Type B pancreatic cell (in vitro differentiated cells): ENCODE data around the gene RAI1. TPM values are rescaled to one million over a fixed set of nuclear protein-coding genes. Genes with fewer than 3 reads are reported as not detected.

Source experiments
- DNase-seq: peaks from one replicate; pipeline ENCODE4 v3.0.0; 2021; ENCODE audit warnings: mixed read lengths; ENCODE audit not compliant: unreplicated experiment; ENCODE audit errors: extremely low spot score
- H3K27ac Mint-ChIP-seq: 2 replicates; pipeline ENCODE4 v1.8.0; 2021; ENCODE audit warnings: mild to moderate bottlenecking, mixed read lengths
- H3K27me3 Mint-ChIP-seq: 2 replicates; pipeline ENCODE4 v1.8.0; 2021; ENCODE audit warnings: mixed read lengths
- H3K36me3 Mint-ChIP-seq: 2 replicates; pipeline ENCODE4 v1.8.0; 2021; ENCODE audit warnings: mixed read lengths
- H3K4me1 Mint-ChIP-seq: one replicate; pipeline ENCODE4 v1.8.0; 2021; ENCODE audit warnings: mixed read lengths; ENCODE audit not compliant: unreplicated experiment
- H3K4me3 Mint-ChIP-seq: 2 replicates; pipeline ENCODE4 v1.8.0; 2021; ENCODE audit warnings: mild to moderate bottlenecking, mixed read lengths
- H3K9me3 Mint-ChIP-seq: 2 replicates; pipeline ENCODE4 v1.8.0; 2021; ENCODE audit warnings: mixed read lengths
- total RNA-seq: library from RNA; stranded (reverse); gene quantifications from 2 replicates; pipeline ENCODE4 v1.2.1, GENCODE V29; 2021; ENCODE audit warnings: low replicate concordance
- TF ChIP-seq, protein P1 (sequence below): fragments of 200-600 bp; sonication (generic); conservative IDR thresholded peaks from 2 replicates; pipeline ENCODE4 v1.5.0; 2021; ENCODE audit warnings: antibody characterized with exemption, mild to moderate bottlenecking

RAI1 gene
- total RNA-seq, 1 donor from 2014 or later: 61.1 TPM

- no peaks in the 10 kb centered on the region for H3K27me3 Mint-ChIP-seq
- DNase-seq: no peak
- H3K9me3 Mint-ChIP-seq: no peaks in the 10 kb centered on the region
- peaks cover 46% of the 10 kb centered on the region for H3K4me1 Mint-ChIP-seq
- H3K4me3 Mint-ChIP-seq: peak overlapping the region; percentile 85
- TF ChIP-seq, protein P1, sequence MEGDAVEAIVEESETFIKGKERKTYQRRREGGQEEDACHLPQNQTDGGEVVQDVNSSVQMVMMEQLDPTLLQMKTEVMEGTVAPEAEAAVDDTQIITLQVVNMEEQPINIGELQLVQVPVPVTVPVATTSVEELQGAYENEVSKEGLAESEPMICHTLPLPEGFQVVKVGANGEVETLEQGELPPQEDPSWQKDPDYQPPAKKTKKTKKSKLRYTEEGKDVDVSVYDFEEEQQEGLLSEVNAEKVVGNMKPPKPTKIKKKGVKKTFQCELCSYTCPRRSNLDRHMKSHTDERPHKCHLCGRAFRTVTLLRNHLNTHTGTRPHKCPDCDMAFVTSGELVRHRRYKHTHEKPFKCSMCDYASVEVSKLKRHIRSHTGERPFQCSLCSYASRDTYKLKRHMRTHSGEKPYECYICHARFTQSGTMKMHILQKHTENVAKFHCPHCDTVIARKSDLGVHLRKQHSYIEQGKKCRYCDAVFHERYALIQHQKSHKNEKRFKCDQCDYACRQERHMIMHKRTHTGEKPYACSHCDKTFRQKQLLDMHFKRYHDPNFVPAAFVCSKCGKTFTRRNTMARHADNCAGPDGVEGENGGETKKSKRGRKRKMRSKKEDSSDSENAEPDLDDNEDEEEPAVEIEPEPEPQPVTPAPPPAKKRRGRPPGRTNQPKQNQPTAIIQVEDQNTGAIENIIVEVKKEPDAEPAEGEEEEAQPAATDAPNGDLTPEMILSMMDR: no peak
- no peaks in the 10 kb centered on the region for H3K36me3 Mint-ChIP-seq
- no peak overlapping the region for H3K27ac Mint-ChIP-seq
Measured at GRCh38 chr17:17782523-17783115, 101.4 kb downstream of the RAI1 start.

DNA sequence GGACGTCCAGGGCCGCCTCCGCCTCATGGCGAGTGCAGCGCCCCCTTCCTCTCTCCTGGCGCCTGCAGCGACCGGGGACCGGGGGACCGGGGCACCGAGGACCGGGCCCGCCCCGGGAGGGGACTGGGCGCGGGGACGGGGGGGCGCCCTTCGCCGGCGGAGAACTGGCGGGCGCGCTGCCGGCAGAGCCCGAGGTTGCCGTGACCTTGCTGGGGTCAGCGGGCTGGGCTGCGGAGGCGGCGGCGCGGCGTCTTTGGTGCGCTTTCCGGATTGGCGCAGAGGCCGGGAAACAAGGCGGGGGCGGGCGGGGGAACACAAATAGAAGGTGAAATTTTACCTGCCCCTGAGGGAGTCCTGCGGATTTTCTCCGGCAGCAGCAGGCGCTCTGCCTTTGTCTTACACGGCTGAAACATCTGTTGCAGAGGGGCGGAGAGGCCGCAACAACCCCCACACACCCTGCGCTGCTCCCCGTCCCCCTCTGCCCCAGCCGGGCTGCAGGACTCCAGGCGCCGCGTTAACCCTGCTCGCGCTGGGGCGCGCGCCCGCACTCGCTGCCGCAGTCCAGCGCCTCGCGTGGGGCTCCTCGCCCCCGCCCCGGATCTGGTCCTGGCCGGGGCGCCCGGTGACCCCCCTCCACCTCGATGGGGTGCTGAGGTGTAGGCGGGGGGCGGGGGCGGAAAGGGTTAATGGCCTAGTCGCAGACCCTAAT lies 102.0 kb downstream of the RAI1 start:
- Mint-ChIP-seq H3K9me3 (no peaks in the 10 kb centered on the region), H3K4me1 (peaks cover 43% of the 10 kb centered on the region), H3K27me3 (no peaks in the 10 kb centered on the region), H3K27ac (peak overlapping the region; percentile 80), H3K4me3 (peak overlapping the region; percentile 87), H3K36me3 (no peaks in the 10 kb centered on the region)
- TF ChIP-seq, protein P1: peak; percentile 43
- peak; percentile 81 for DNase-seq

DNA sequence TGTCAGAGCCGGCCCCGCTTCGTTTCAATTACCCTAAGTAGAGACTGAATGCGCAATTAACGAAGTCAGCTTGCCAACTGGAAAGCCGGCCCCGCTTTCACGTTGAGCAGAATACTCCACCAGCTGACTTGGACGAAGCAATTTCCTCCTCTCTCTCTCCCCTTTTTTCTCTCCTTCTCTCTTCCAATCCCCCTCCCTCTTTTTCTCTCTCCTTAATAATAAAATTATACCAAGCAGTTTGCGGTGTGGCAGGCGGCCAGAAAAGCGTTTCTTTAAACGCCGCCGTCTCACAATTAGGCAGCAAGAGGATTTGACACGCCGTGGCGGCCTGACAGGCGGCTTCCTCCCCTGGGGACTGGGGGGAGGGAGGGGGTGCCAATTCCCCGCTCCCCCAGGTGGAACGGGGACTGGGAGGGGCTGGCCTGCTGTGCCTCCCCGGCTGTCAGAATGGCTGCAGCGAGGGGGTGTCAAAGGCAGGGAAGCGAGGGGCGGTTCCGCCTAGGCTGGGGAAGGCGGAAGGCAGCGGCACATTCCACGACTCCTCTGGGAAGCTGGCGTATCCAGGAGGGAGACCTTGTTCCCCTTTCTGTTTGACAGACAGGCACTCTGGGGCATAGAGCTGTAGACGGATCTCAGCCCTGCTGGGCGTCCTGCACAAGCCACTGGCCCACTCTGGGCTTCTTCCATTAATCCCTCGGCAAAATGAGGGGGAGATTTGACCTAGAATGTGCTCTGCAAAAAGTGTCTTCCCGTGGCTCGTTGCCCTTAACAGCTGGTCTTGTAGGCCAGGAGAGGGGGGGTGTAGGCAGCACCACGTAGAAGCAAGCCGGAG lies 102.8 kb downstream of the RAI1 start:
- H3K9me3 Mint-ChIP-seq: no peaks in the 10 kb centered on the region

GRCh38 chr17:17784657-17785267 lies 103.5 kb downstream of the RAI1 start:
- H3K27me3 Mint-ChIP-seq: no peaks in the 10 kb centered on the region
- TF ChIP-seq, protein P1: peak; percentile 59
- peak overlapping the region; percentile 75 for H3K4me3 Mint-ChIP-seq
- H3K27ac Mint-ChIP-seq: peak overlapping the region; percentile 61
- H3K4me1 Mint-ChIP-seq: peaks cover 50% of the 10 kb centered on the region
- no peak for DNase-seq
- H3K36me3 Mint-ChIP-seq: no peaks in the 10 kb centered on the region
- H3K9me3 Mint-ChIP-seq: no peaks in the 10 kb centered on the region

More for the DNA sequence above, 102.8 kb downstream of the RAI1 start:
- DNase-seq: no peak
- Mint-ChIP-seq H3K27ac (peak overlapping the region; percentile 80), H3K4me1 (peaks cover 44% of the 10 kb centered on the region), H3K36me3 (no peaks in the 10 kb centered on the region), H3K27me3 (no peaks in the 10 kb centered on the region), H3K4me3 (peak overlapping the region; percentile 87)
- TF ChIP-seq, protein P1: no peak

GRCh38 chr17:17785407-17785806 lies 104.1 kb downstream of the RAI1 start:
- H3K27me3 Mint-ChIP-seq: no peaks in the 10 kb centered on the region
- peak overlapping the region; percentile 76 for H3K4me3 Mint-ChIP-seq
- TF ChIP-seq, protein P1: no peak
- no peak for DNase-seq
- H3K36me3 Mint-ChIP-seq: no peaks in the 10 kb centered on the region
- H3K9me3 Mint-ChIP-seq: no peaks in the 10 kb centered on the region
- peak overlapping the region; percentile 61 for H3K27ac Mint-ChIP-seq
- H3K4me1 Mint-ChIP-seq: peaks cover 56% of the 10 kb centered on the region
